Left forelimb (tissue), 1 donor: Measurements from ENCODE around the gene NFE2L1.
A peak's percentile ranks its signal among the peaks of the same experiment; 100 is the strongest.
"Not testable (repeated sequence)": the region's sequence is repeated elsewhere in the genome, so short reads cannot be mapped to it uniquely, and the experiment has no call there.

ENCODE experiments used
- DNase-seq: peaks from one replicate; pipeline ENCODE4 v3.0.0-alpha.2; 2018; ENCODE audit warnings: low spot score

Gene NFE2L1

GRCh38 chr17:48023400-48024148 is 24.6 kb upstream of the NFE2L1 start:
- peak; percentile 84 for DNase-seq

- no peak for DNase-seq
Measured at GRCh38 chr17:48024149-48025039, 23.8 kb upstream of the NFE2L1 start.

- peak; percentile 99 for DNase-seq
Measured at GRCh38 chr17:48025040-48025903, 22.9 kb upstream of the NFE2L1 start.

- DNase-seq: no peak
Measured at GRCh38 chr17:48025904-48026501, 22.2 kb upstream of the NFE2L1 start.

- DNase-seq: peak; percentile 89
Measured at GRCh38 chr17:48026502-48027321, 21.4 kb upstream of the NFE2L1 start.

DNA sequence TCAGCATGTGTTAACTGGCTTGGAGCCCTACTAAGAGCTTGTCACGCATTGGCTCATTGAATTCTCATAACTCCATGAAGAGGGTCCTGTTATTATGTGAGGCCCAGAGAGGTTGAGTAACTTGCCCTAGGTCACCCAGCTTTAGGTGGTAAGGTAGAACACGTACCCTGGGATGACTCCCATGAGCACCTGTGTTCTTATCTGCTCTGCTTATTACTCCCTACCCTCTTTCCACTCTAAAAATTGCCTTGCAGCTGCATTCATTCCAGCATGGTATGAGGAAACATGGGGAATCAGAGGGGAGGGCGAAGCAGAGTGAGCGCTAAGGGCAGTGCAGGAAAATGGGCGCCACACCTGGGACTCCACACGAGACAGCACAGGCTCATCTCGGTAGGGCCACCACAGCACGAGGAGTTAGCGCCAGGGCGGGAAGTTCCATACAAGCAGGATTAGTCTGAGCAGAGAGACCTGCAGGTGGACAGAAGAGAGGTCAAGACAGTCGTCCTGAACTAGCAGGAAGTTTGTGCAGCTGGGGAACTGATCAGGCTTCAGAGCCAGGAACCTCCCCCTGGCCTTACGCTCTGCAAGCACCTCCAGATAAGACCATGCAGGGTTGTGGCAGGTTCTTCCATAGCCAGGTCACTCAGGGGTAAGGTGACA is 20.7 kb upstream of the NFE2L1 start:
- DNase-seq: no peak

- no peak for DNase-seq
Measured at GRCh38 chr17:48028736-48029135, 19.4 kb upstream of the NFE2L1 start.

DNA sequence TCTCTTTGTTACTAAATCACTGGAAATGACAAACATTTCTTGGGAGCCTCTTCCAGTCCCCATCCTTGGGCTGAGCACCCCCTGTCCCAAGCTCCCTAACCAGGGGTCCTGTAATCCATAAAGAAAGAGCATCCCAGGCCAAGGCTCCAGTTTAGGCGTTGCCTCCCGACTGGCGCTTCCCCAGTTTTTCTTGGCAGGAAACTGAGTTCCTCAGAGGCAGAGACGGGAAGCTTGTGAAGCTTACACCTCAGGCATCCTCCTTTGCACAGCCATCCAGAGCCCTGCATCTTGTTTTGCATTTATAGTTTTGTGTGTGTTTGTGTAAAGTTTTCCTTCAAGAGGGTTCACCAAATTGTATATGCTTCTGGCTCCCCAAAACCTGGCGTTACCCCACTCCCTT is 17.6 kb upstream of the NFE2L1 start:
- DNase-seq: no peak

DNA sequence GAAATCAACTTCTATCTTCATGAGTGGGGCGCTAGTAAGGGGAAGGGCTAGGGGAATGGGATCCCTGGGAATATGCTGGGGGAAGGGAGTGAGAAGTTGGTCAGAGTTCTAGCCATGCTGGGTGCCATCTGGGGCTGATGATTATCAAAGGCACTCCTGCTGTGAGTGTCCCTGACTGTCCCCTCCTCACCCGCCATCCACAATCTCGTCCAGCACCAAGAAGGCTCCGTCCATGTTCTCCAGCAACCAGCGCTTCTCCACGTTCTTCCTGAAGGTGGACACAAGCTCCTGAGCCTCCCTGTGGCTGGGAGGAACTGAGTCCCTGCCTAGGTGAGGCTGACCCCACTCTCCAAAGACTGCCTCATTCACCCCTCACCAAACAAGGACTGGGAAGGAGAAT is 16.2 kb upstream of the NFE2L1 start:
- DNase-seq: no peak

- DNase-seq: not testable (repeated sequence)
Measured at GRCh38 chr17:48034734-48035133, 13.4 kb upstream of the NFE2L1 start.

- DNase-seq: no peak
Measured at GRCh38 chr17:48036693-48037035, 11.5 kb upstream of the NFE2L1 start.

DNA sequence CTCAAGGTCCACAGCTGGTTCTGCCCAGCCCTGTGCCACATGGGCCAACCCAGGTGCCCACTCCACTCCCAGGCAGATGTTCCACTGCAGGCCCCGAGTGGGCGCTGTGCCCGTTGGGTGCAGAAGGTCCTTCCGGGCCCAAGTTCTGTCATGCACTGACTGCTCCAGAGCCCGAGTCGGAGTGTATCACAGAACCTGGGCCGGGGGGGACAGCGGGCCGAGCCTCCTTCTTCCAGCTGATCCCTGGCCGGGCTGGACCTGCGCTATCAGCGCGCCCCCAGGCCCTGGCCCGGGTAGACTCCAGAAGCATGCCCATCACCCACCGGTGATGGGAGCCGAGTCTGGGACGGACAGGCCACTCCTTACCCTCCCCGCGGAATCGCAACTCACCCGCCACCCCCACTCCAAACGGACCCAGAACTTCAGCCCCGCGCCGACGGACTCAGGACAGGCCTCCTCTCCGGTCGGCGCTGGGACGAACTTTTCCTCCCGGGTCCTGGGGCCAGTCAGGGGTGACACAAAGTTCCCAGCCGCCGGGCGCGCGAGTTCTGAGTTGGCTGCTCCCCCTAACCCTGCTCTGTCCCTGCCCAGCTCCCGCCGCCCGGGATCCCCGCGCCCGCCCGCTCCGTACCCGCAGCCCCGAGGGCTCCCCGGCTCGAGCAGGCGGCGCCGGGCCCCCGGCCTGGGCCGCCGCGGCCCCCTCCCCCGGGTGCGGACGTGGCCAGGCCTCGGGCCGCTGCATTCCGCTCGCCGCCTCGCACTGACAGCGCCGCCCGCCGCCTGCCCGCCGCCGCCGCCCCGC is 10.9 kb upstream of the NFE2L1 start, which contains the start of gene COPZ2:
Gene COPZ2, minus strand, starts transcription at position 762 of the 802 bp plus-strand sequence. Its CDS starts 20 bp downstream, at position 742.
- DNase-seq: no peak

DNA sequence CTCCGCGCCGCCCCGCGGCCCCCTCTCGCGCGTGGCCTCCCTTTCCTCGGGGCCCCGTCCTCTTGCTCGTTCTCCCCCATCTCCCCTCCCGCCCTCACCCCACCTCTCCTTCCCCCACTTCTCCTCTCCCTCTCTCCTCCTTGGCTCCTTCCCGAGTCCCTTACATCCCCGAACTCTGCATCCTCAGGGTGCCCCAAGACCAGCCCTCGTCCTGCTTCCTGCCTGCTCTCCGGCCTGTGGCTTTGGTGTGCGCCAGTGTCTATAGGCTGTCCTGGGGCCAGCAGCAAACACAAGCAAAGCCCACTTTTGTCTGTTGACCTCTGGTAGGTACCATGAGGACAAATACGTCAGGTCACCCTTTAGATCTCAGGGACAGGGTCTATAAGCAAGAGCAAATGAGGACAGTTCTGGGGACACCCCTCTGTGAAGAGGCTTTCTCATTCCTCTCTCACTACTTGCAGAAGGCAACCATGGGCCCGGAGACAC is 10.3 kb upstream of the NFE2L1 start:
- no peak for DNase-seq

GRCh38 chr17:48038687-48039086 is 9.5 kb upstream of the NFE2L1 start:
- DNase-seq: no peak

GRCh38 chr17:48043176-48043575 is 5.0 kb upstream of the NFE2L1 start:
- no peak for DNase-seq

DNA sequence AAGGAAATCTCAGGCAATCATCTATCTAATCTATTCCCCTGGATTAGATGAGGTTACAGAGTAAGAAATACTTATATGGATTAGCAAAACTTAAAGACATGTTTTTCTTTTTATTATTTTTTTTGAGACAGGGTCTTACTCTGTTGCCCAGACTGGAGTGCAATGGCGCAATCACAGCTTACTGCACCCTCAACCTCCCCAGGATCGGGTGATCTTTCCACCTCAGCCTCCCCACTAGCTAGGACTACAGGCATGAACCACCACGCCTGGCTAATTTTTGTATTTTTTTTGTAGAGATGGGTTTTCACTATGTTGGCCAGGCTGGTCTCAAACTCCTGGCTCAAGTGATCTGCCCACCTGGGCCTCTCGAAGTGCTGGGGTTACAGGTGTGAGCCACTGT is 3.3 kb upstream of the NFE2L1 start:
- no peak for DNase-seq

DNA sequence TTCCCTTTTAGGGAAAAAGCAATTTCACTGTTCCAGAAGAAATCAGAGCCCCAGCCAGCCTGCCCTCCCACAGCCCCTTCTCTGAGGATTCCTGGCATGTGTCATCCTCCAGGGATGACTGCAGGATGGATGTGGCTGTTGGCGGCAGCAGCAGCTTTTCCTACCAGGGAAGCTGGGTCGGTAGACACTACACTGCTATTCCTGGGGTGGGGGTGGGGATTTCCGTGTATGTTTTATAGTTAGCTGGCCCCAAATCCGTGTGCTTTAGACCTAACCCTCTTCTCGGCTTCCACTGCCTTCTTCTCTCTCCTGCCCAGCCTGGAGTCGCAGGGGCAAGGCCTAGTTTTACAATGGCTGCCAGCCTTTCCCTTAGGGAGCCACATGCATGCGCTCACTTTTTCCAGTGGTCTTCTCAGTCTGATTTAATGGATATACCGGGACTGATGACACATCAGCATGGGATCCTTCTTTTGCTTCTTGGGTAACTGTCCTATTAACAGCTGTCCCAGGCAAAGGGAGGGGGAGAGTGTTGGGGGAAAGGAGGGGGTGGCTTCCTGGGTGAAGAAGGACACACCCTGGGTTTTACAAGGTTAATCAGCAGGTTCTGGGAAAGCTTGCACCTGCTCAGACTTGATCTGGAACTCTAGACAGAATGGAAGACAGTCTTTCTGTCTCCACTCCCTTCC is 2.7 kb upstream of the NFE2L1 start:
- DNase-seq: no peak

- DNase-seq: no peak
Measured at GRCh38 chr17:48046296-48046695, 1.9 kb upstream of the NFE2L1 start.
